Tibial nerve (tissue), 4 donors: ENCODE results near the gene HAAO.

ENCODE experiments used
- EP300 ChIP-seq, 2 donors: sonication (generic); formaldehyde crosslinking; IDR thresholded peaks; one replicate each; pipeline ENCODE4 v1.6.1; 2017; ENCODE audit warnings: antibody characterized with exemption in 2 of 2, mild to moderate bottlenecking in 1 of 2
- POLR2A ChIP-seq, 2 donors: fragments of 450-650 bp; IDR thresholded peaks; one replicate each; pipeline ENCODE4 v1.6.1; 2017; ENCODE audit warnings: antibody characterized with exemption in 2 of 2, mild to moderate bottlenecking in 2 of 2, moderate library complexity in 2 of 2
- TF ChIP-seq, protein P1 (sequence below), 5 experiments: fragments of 200-600 bp in 3 of 5; fragments of 450-650 bp in 2 of 5; sonication (generic) in 3 of 5; IDR thresholded peaks; one replicate each; pipeline ENCODE4 v1.5.1; 2016 to 2019; ENCODE audit warnings: antibody characterized with exemption in 5 of 5, mild to moderate bottlenecking in 3 of 5, moderate library complexity in 2 of 5

DNA sequence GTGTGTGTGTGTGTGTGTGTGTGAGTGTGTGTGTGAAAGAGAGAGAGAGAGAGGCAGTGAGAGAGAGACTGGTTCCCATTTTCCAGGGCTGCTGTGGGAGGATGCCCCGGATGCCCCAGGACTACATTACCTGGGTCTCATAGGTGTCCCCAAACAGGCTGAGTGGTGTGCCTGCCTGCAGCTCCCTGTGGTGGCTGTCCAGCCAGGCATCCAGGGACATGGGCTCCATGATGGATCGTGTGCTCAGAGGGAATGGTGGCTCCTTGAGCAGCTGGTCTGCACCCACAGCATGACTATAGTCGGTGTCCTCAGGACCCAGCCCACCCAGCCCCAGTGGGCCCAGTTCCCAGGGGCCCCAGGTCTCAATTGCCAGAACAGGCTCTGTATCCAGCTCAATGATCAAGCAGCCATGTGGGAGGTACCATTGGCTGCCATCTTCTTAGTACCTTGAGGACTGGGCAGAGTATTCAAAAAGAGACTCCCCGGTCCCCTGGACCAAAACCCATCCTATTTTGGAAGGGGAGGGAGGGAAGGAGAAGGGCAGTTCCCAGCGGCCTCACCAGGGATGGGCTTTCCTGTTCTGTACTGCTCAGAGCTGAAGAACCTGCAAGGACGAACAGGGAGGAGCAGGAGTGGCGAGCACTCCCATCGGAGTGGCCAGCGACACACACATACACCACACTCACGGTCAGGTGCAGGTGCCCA is 22.6 kb downstream of the HAAO start:
- TF ChIP-seq, protein P1, sequence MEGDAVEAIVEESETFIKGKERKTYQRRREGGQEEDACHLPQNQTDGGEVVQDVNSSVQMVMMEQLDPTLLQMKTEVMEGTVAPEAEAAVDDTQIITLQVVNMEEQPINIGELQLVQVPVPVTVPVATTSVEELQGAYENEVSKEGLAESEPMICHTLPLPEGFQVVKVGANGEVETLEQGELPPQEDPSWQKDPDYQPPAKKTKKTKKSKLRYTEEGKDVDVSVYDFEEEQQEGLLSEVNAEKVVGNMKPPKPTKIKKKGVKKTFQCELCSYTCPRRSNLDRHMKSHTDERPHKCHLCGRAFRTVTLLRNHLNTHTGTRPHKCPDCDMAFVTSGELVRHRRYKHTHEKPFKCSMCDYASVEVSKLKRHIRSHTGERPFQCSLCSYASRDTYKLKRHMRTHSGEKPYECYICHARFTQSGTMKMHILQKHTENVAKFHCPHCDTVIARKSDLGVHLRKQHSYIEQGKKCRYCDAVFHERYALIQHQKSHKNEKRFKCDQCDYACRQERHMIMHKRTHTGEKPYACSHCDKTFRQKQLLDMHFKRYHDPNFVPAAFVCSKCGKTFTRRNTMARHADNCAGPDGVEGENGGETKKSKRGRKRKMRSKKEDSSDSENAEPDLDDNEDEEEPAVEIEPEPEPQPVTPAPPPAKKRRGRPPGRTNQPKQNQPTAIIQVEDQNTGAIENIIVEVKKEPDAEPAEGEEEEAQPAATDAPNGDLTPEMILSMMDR (IDR thresholded peaks at IDR 0.05), result no peak
- TF ChIP-seq POLR2A (IDR thresholded peaks at IDR 0.05) (no peak), EP300 (IDR thresholded peaks at IDR 0.05) (no peak)
